A172 (cell line): Measurements from ENCODE around the gene GPR55. TPM values are rescaled to one million over a fixed set of nuclear protein-coding genes. Genes with fewer than 3 reads are reported as not detected.
"Not testable (repeated sequence)": the region's sequence is repeated elsewhere in the genome, so short reads cannot be mapped to it uniquely, and the experiment has no call there.

Experiments used
- DNase-seq: peaks from one replicate; pipeline ENCODE4 v3.0.0-alpha.2; 2015; ENCODE audit warnings: low spot score
- total RNA-seq: library from RNA; depleted of rRNA; stranded (reverse); fragments of >200 nt; shearing (Covaris generic); gene quantifications from 2 replicates; pipeline ENCODE4 v1.2.3, GENCODE V29; 2014; rRNA removed

The GPR55 gene, protein sequence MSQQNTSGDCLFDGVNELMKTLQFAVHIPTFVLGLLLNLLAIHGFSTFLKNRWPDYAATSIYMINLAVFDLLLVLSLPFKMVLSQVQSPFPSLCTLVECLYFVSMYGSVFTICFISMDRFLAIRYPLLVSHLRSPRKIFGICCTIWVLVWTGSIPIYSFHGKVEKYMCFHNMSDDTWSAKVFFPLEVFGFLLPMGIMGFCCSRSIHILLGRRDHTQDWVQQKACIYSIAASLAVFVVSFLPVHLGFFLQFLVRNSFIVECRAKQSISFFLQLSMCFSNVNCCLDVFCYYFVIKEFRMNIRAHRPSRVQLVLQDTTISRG
- 0.24 TPM in 1 of 2 replicates, not detected in the other for total RNA-seq

DNA sequence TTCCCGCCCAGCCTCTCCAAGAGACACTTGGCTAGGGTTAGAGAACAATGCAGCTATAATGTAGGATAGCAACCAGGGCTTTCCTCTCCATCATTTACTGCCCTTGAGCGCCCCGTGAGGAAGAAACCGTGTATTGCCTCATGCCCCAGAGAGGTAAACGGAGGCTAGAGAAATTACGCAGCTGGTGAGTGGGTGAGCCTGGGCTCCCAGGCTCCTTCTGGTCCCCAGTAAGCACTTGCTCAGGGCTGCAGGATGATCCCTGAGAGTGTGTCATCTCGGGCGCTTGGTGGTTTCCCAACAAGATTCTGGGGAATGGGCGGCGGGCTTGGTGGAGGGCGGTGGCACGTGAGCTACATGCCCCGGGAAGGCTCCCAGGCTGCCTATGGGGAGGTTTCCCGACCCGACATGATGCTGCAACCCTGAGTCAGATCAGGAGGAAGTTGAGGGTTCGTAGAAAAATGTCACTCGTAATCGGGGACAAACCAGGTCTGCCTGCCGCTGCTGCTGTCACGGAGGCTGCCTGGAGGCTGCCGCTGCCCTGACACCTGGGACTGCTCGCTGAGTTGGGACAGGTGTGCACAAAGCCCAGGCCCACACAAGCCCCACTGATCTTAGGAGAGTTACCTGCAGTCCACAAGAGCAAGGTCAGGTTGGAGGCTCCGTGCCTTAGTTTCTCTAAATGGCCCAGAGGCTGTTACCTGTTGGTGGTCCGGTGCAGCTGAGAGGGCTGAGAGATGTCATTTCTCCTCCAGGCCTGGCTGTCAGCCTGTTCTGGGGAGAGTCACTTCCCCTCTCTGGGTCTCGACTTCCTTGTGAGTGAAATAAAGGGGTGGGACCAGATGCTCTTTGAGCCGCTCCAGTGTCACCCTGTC is at the start of gene GPR55:
Gene GPR55 (minus strand): TSS at position 773 of the 872 bp plus-strand sequence. CDS start 14,280 bp downstream, outside the sequence.
- DNase-seq = no peak

DNA sequence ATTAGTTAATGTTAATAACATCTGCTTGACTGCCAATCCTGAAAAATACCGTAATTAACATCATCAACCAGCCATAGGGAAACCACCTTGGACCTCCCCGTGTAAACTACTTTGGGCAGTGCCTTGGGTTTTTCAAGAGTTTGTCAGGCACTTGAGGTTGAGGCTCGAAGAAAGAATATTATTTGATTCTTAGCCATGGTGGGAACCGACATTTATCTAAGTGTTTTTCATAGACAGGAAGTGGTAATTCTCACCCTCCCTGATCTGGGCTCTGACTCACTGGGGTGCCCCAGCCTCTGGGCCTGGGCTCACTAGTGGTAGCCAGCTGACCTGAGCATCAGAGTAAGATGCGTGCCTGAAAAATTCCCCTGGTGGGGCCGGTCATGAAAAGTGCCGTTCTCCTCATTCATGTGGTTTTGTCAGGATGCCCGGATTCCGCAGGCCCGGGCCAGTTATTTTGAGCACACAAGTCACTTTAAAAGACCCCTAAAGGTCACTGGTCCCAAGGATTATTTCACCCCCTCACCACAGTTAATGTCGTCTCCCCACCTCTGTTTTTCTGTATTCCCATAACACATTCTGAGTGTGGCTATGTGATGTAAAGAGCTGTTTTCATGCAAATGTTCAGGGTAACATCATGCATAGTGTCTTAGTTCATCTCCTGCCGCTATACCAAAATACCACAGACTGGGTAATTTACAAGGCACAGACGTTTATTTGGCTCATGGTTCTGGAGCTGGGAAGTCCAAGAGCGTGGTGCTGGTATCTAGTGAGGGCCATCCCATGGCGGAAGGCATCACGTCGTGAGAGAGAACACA is 49.3 kb upstream of the GPR55 start:
- DNase-seq = peak; percentile 97

DNA sequence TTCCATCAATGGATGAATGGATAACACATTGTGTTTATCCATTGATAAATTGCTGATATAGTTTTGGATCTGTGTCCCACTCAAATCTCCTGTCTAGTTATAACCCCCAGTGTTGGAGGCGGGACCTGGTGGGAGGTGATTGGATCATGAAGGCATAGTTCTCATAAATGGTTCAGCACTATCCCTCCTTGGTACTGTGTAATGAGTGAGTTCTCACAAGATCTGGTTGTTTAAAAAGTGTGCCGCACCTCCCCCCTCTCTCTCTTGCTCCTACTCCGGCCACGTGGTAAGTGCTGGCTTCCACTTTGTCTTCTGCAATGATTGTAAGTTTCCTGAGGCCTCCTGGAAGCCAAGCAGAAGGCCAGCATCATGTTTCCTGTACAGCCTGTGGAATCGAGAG is 47.0 kb upstream of the GPR55 start:
- DNase-seq = no peak

DNA sequence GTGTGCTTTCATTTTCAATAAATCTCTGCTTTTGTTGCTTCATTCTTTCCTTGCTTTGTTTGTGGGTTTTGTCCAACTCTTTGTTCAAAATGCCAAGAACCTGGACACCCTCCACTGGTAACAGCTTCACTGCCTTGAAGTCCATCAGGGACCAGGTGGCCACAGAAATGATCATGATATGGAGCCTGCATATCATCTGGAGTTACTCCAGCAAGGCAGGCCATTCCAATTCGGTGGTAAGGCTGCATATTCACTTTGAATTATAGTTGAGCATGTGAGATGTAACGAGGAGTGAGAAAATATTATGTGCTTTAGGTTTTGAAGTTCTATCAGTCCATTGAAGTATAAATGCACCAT is 44.6 kb upstream of the GPR55 start:
- no peak for DNase-seq

DNA sequence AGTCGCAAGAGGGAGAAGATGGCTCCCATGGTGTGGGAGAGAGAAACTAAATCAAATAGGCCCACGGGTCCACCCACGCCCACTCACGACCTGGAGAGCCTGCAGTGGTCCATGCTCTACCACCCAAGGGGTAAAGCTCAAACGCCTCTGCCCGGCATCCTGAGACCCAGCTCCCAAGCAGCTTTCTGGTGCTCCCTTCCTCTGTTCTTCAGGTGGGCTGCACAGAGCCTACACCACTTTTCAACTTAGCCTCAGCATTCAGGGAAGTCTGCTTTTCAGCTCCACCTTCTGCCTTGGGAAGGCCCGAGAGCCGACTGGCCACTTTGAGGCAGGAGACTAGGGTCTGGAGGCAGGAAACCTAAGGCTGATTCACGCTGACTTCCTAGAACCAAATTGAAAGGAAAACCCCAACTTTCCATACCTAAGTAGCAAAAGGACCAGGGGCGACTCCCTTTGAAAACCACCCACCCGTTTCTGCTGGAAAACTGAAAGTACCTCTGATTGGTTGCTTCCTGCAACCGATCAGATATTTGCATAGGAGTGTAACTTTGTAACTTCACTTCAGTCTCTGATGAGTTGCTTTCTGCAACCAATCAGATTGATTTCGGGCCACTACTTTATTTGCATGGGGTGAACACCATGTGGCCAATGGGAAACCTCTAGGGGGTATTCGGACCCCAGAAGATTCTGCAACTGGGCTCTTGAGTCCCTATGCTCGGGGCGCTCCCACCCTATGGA is 44.0 kb upstream of the GPR55 start:
- DNase-seq = peak; percentile 67

DNA sequence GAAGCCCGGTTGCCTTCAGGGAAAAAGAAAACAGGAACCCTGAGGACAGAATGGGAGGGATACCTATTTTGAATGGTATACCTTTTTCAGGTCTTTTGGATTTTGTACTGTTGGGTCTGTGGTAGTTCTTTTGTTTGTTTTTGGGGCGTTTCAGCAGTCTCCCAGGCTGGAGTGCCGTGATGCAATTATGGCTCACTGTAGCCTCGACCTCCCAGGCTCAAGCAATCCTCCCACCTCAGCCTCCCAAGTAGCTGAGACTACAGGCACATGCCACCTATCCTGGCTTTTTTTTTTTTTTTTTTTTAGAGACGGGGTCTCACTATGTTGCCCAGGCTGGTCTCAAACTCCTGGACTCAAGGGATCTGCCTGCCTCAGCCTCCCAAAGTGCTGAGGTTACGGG is 43.3 kb upstream of the GPR55 start:
- DNase-seq = not testable (repeated sequence)

DNA sequence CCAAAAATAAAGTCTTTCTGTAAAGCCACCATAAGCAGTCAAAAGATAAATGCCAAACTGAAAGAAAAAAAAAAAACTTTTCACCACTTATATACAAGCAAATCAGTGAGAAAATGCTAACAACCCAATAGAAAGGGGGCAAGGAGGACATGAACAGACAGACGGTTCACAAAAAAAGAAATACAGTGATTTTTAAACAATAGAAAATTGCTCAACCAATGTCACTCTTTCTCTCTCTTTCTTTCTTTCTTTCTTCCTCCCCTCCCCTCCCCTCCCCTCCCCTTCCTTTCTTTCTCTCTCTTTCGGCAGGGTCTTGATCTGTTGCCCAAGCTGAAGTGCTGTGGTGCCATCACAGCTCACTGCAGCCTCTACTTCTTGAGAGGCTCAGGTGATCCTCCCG is 42.1 kb upstream of the GPR55 start:
- DNase-seq = no peak

DNA sequence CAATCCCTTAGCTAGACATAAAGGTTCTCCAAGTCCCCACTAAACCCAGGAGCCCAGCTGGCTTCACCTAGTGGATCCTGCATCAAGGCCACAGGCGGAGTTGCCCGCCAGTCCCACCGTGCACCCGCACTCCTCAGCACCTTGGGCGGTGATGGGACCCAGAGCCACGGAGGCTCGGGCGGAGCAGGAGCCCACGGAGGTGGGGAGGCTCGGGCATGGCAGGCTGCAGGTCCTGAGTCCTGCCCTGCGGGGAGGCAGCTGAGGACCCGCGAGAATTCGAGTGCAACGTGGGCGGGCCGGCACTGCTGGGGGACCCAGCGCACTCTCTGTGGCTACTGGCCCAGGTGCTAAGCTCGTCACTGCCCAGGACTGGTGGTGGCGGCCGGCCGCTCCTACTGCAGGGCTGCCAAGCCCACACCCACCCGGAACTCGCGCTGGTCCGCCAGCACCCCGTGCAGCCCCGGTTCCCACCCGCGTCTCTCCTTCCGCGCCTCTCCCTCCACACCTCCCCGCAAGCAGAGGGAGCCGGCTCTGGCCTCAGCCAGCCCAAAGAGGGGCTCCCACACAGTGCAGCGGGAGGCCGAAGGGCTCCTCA is 39.2 kb upstream of the GPR55 start:
- DNase-seq = no peak

DNA sequence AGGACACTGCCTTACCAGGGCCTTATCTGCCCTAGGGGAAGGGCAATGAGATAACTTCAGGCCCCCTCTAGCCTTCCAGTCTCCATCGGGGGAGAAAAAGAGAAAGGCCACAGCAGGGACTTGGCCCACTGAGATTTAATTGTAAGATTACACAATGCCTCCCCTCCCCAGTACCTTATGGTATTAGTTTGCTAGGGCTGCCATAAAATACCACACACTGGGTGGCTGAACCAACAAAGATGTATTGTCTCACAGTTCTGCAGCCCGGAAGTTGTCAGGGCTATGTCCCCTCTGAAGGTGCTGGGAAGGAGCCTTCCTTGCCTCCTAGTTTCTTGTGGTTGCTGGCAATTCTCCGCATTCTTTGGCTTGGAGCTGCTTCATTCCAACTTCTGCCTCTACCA is 36.0 kb upstream of the GPR55 start:
- peak; percentile 56 for DNase-seq

DNA sequence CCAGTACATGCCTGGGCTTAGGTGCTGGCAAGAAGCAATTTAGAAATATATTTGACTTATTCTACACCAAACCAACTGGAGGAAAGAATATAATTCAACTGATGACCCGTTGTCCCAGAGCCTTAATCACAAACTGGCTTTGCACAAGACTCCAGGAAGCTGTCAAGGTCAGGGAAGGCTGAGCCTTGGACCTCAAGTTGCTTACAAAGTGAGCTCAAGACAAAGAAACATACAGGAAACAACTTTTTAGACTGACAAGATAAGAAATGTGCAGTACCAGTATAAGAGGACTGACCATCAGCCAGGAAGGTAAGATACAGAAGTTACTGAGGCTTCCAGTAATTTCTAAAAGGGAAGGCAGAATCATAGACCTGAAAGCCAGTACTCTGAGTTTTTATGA is 35.0 kb upstream of the GPR55 start:
- no peak for DNase-seq

DNA sequence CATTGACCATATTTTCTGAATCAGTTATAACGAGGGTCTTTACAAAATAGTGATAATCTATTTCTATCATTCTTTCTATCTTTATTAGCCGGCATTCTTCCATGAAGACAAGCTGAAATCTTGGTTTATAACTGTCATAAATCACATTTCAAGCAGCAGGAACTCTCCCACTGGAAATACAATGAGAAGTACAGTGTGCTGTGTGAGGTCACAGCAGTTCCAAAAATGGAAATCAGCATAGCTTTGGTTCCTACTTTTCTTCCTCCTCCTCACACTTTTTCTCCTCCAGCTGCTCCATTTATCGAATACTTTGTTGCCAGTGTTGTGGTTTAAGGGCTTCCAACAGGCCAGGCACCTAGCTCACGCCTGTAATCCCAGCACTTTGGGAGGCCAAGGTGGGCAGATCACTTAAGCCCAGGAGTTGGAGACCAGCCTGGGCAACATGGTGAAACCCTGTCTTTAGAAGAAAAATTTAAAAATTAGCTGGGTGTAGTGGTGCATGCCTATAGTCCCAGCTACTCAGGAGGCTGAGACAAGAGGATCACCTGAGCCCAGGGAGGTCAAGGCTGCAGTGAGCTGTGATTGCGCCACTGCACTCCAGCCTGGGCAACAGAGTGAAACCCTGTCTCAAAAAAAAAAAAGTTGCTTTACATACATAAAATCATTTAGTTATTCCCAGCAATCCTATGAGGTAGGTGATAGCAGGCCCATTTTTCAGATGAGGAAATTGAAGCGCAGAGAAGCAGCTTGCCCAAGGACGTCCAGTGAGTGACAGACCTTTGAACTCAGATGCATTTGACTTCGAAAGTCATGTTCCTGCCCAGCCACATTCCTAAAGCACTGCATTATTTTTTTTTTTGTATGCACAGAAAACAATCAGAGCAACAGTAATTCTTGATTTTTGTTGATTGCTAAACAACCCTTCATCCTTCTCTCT is 34.0 kb upstream of the GPR55 start:
- no peak for DNase-seq

DNA sequence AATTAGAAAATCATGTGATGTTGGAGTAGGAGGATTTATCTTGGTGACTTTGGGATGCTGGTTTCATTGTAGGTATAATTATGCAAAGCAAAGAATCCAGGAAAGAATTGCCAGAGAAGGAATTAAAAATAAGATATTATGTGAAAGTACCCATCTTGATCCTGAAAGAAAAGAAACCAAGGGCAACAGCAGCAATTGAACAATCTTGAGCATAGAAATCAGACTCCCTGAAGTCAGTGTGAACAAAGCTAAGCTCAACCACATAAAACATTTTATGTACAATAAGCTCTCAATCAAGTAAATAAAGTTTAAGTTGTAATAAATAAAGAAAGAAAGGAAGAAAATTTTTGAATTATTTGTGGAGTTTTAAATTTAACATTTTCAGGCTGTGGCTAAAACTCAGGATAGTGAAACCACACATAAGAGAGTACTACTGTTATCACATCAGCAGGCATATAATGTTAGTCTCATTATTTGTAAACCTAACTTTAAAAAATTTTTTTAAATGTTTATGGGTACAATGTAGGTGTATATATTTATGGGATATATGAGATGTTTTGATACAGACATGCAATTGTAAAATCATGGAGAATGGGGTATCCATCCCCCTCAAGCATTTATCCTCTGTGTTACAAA is 32.8 kb upstream of the GPR55 start:
- DNase-seq = no peak

DNA sequence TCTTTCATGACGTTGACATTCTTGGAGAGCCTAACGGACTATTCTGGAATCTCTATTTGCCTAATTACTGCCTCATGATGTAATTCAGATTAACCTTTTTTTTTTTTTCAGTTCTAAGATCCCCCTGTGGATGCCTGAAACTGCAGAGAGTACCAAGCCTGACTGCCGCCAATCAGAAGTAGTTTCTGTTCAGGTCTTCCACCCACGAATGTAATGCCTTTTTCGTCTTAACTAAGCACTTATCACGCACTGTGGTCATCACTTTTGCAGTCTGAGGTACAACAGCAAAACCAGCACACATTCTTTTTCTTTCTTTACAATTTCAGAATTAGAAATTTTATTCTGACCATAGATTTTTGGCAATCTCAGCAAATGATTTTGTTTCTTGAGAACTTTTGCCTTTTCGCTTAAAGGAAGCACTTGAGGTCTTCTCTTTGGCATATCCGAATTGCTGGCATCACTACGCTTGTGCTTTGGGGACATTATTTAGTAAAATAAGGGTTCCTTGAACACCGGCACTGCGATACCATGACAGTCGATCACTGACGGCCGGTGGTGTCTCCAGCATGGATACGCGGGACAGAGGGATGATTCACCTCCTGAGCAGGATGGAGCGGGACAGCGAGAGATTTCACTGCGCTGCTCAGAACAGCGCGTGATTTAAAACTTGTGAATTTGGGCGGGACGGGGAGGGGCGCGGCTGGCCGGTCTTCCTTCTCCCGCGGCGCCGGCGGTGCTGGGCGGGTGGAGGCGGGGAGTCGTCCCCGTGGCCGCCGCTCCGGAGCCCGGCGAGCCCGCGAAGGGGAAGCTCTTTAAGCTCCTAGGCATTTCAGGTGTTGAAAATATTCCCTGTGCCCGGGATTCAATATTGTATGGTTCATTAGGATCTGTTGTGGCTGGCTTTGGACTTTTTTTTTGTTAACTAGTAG is 32.0 kb upstream of the GPR55 start:
- DNase-seq = peak; percentile 81

DNA sequence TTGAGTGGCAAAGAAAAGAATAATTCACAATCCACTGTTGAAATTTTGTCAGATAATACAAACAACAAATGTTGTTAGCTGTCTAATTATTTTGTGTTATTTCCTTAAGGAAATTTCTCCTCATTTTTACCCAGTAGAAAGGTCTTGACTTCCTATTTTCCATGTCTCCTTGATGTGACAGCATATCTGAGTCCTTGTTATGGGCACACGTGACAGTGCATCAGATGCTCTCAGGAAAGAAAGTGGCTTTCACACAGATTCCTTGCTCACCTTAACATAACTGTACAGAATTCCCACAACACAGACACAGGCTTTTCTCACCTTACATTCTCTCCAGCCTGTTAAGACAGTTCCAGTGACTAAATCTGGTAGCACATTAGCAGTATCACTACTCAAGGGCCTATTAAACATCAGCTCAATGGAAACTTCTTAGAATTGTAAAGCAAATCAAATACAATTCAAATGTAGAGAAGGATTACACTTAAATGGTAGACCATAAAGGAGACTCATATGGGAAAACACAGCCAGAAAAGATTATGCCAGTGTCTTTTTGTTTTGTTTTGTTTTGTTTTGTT is 30.2 kb upstream of the GPR55 start:
- DNase-seq = no peak

DNA sequence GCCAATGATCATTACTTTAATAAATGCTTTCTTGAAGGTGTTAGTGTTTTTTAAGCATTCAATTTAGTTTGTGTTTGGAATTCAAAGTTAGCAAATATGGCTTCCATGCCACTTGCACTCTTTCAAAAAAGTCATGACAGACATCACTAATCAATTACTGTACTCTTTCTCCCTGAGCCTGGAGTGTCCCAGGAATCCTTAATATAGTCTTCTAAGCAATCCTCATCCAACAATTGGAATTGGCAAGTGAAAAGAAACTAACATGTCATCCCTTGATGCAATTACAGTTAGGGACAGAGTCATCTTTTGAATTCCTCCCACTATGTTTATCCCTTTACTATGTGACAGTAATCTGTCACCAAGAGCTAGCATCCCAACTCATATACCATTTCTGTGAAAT is 29.7 kb upstream of the GPR55 start:
- DNase-seq = no peak

DNA sequence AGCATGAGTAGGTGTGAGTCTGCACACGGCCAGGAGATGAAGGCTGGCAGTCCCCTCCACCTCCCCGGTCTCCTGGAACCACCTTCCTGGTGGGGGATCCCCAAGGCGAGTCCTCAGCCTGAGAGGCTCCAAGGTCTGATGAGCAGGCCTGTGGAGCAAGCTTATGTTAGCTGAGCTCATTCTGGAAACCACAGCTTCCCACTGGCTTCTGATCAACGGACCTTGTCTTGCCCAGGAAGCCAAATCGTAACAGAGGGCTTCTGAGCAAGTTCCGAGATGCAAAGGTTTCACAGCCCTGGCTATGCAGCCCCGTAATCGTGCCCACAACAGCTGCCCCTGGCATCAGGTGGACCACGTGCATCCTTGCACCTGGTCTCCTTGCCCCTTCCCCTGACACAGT is 28.8 kb upstream of the GPR55 start:
- DNase-seq = no peak

DNA sequence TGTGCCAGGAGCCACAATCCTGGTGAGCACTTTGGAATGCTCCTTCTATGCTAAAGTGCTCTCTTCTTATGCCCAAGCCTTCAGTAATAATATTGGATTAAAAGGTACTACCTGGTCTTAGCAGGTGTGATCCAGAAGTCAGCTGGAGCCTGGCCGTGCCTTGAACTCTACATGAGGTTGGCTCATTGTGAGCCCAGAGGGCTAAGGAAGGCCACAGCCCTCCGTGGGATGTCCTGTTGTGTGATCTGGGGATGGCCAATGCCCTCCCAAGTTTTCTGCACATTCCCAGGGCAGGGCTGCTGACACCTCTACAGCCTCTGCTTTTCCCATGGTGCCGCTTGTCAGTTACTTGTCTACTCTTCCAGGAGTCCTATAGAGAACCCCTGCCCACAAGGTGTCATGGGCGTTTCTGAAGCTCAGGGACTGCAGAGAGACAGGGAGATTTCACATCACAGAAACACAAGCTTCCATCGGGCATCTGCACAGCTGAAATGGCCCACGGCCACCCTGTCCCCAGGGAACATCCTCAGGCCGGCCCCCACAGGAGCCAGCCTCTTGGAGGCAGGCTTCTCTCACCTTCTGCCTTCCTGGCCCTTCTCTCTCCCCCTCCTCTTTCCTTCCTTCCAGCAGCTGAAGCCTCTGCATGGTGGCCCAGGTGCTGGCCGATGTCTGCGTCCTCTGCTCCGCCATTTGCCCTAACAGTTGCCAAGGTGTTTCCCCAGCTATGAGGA is 27.3 kb upstream of the GPR55 start:
- no peak for DNase-seq
